HG02642 (cell line): Measurements from ENCODE around the gene ALKBH1.
"Not testable (repeated sequence)": the region's sequence is repeated elsewhere in the genome, so short reads cannot be mapped to it uniquely, and the experiment has no call there.

ENCODE experiments used
- ATAC-seq: cut with Tn5 transposase; IDR thresholded peaks from one replicate; pipeline ENCODE4 v1.9.1; 2021; ENCODE audit warnings: mild to moderate bottlenecking; ENCODE audit not compliant: unreplicated experiment, poor library complexity

ALKBH1 gene

DNA sequence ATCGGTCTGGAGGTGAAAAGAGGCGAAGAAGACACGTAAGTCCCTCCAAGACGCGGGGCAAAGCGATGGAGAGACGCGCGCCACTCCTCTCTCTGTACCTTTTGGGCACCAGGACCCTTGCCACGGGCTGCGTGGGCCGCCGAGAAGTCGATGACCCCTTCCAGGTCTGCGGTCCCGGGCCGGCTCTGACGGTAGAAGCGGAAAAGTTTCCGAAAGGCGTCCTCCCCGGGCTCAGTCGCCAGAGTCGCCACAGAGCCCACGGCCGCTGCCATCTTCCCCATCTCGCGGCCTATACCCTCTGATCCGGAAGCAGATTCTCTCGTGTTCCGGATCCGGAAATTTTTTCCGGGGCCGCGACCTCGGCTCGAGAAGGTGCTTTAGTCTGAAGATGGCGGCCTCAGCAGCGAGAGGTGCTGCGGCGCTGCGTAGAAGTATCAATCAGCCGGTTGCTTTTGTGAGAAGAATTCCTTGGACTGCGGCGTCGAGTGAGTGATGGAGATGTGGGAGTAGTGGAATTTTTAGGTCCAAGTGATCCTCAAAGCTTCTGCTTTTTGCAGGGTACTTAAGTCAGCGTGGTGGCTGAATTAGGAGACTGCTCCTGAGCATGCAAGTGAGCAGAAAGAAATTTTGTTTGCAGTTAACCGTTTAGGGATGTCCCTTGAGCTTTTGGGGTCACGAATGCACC, at the start of gene ALKBH1, which contains the start of gene SLIRP:
Gene ALKBH1 (minus strand): TSS at position 300 of the 685 bp plus-strand sequence. CDS start 19 bp downstream, at position 281.
Gene SLIRP (plus strand): TSS at position 380 of the 685 bp plus-strand sequence. CDS start 9 bp downstream, at position 389.
- ATAC-seq, result peak; percentile 98

DNA sequence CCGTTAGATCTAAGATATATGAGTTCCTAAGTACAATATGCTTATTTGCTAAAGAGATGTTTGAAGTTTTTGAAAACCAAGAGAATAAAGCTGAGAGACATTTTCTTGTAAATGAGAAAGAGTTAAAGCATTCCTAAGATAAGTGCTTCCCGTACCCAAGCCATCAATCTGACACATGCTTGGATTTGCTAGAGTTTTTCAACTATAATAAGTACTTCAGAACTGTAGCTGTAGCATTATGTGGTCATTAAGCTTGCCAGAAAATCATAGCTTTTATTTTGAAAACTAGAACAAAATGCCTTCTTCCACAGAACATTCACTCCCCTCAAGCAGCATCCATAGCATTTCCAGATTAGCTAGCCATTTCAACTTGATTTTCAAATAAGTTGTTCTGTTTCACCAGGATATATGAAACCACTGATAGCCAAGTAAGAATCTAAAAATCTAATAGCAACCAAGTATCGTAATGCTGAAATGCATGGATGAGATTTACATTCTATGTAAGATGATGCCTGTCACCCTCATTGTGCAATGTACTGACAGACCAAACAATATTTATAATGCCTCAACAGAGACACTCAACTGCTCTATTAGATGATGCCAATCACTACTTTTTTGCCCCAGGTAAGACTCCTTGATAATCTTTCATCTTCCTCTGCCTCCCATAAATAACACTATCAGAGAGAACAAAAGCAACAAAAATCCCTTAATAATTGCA, 45.1 kb upstream of the ALKBH1 start:
- no peak for ATAC-seq

DNA sequence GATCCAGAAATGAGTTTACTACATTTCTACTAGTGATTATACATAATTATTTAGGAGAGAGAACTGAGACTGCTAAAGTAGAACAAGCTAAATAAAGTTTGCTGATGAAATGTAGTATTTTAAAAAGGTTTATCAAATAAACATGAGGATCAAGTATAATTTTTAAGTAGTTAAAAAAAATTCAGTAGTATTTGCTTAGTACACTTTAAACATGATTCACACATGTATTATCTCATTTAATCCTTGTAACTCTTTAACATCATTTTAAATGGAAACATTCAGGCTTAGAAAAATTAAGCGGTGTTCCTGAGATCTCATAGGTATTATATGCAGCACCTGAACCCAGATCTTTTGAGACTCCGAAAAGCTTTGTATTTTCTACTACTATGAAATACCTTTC, 44.4 kb upstream of the ALKBH1 start:
- ATAC-seq, result no peak

DNA sequence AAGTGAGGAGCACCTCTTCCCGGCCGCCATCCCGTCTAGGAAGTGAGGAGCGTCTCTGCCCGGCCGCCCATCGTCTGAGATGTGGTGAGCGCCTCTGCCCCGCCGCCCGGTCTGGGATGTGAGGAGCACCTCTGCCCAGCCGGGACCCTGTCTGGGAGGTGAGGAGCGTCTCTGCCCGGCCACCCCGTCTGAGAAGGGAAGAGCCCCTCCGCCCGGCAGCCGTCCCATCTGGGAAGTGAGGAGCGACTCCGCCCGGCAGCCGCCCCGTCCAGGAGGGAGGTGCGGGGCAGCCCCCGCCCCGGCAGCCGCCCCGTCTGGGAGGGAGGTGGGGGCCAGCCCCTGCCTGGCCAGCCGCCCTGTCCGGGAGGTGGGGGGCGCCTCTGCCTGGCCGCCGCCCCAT, 39.6 kb upstream of the ALKBH1 start:
- ATAC-seq, result not testable (repeated sequence)

- ATAC-seq, result no peak
Observed at GRCh38 chr14:77746064-77746702, 38.4 kb upstream of the ALKBH1 start.

DNA sequence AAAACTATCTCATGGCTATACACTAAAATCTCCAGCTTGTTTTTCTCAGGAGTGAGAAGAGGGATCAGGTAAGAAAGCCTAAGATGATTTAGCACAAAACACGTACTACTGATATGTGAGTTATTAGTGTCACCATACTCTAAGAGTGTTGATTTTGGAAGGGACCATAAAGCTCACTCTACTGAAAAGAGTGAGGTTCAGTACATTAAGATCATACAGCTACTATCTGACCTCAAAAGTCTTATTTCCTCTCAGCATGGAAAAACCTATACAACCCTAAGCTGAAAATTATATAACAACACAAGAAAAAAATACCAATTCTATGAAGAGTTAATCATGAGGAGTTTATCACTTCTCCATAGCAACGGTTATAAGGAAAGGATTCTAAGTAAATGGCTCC, 33.6 kb upstream of the ALKBH1 start:
- no peak for ATAC-seq

- no peak for ATAC-seq
Observed at GRCh38 chr14:77738559-77739250, 30.9 kb upstream of the ALKBH1 start.

DNA sequence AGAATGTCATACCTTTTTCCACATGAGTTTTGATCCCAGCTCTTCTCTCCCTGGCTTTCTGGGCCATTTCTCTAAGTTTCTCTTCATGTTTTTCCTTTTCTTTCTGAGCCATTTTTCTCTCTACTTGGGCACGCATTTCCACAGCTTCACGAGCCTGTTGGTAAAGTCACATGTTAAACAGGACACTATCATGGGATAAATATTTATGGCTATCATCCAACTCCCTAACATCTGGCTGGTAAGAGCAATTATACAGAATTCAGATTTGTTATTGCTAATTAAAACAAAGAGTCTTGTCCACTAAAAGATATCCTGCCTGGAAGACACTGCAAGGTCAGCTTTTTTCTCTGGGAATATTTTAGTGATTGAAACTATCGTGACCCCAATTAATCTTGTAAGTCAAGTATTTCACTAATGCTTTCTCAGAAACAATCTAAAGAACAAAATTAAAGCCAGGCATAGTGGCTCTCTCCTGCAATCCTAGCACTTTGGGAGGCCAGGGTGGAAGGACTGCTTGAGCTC, 23.2 kb upstream of the ALKBH1 start:
- ATAC-seq, result no peak

GRCh38 chr14:77722301-77722700, 14.5 kb upstream of the ALKBH1 start:
- no peak for ATAC-seq

DNA sequence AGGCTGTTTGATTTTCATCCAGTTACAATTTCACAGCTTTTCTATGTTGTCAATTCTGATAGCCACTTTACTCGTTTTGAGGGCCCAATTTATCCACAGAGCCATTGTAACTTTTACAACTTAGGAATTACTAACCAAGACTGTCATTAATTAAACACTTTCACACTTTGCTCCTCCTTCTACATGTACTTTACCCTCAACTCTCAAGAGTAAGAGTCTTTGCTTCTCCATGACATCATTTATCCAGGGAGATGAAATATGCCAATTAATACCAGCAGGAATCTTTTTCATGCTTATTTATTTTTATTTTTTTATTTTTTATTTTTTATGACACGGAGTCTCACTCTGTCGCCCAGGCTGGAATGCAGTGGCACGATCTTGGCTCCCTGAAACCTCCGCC, 13.6 kb upstream of the ALKBH1 start:
- ATAC-seq, result no peak

DNA sequence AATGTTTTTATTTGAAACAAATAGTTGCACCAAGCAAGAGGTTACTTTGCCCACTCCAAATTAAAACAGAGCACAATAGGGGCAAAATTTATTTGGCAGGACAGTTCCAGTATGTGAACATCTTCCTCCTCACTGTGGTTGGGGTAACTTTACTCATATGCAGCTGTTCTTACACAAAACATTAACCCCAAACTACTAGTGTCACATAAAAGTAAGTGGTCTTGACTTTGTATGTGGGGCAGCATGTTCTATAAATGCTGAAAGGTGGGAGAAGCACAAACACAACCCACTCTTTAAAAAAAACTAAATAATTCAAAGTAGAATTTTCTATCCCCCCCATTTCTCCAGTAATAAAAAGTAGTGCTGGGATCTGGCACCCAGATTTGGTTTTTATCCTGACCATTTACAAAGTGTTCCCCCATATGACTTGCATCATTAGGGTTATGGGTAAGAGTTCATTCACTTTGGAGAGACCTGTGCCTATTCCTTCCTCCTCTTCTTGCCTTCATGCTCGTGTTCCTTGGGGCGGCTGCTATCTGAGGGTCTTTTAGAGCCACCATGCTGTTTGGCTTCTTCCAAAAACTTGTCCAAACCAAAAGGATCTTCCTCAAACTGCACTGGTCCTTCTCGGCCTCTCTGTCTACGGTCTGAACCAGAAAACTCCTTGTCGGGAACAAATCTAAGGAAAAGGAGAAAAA, 9.9 kb upstream of the ALKBH1 start:
- ATAC-seq, result no peak

DNA sequence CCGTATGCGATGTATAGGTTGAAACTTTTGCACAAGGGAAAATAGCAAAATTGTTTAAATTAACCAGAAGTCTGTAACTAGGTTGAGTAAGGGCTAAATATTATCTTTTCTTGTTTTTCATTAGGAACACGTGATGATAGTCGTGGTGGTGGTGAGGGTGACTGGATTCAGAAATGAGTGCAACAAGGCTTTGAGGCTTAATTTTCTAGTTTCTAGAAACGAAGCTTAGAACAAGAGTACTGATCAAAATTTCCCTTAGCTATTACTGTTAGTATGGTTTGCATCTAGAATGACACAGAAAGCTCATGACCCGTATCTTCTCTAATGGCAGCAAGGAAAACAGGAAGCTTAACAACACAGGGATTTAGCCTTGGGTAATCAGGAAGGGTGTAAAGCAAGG, 7.1 kb upstream of the ALKBH1 start:
- no peak for ATAC-seq

GRCh38 chr14:77710364-77710763, 2.5 kb upstream of the ALKBH1 start:
- no peak for ATAC-seq

DNA sequence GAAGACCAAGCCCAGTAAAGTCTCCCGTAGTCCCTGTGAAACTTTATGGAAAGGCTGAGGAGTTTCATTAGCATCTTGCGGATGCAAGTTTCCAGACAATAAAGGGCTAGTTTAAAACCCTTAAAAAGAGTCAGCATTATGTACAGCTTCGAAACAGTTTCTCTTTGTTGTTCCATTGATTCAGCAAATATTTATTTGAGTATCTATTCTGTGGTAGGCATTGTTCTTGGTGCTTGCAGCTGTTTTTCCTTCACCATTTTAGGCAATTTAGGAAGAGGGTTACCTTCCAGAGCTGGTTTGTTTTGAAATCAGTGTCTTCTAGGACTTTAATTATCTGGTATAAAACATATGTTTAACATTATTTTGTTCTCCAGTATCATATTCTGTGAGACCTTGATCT, 1.6 kb upstream of the ALKBH1 start:
- ATAC-seq, result no peak

GRCh38 chr14:77708749-77709148, 926 bp upstream of the ALKBH1 start:
- no peak for ATAC-seq

DNA sequence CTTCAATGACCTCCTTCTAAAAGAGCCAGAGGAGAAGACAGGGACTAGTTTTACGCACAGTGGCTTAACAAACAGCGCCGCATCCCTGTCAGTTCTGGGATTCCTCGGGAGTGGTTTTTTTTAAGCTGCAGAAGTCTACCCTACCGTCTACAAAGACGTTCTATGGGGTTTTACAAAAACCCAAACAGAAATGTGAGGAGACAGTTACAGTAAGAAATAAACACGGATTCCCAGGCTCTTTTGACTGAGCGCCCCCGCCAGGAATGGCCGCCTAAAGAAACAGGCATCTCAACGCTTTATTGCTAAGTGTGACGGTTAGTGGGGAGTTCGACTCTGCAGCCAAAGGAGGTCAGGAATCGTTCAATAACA, 484 bp downstream of the ALKBH1 start:
- ATAC-seq, result peak; percentile 30

- no peak for ATAC-seq
Observed at GRCh38 chr14:77691259-77691658, 16.6 kb downstream of the ALKBH1 start.

DNA sequence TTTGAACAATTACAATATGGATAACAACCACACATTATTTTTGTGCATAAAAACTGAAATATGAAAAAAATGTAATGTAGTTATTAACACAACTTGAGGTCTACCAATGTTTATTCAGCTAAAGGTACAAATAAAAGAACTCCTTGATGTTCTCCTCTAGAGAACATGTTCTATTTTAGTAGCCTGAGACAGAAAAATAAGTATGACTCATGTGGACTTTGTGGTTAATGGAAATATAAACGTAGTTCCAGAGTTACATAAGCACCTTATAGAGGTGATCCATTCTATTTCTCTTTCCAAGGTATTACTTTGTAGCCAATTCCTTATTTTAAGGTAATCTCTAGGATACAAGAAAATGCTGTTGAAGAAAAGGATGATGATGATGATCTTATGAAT, 25.7 kb downstream of the ALKBH1 start:
- ATAC-seq, result no peak

DNA sequence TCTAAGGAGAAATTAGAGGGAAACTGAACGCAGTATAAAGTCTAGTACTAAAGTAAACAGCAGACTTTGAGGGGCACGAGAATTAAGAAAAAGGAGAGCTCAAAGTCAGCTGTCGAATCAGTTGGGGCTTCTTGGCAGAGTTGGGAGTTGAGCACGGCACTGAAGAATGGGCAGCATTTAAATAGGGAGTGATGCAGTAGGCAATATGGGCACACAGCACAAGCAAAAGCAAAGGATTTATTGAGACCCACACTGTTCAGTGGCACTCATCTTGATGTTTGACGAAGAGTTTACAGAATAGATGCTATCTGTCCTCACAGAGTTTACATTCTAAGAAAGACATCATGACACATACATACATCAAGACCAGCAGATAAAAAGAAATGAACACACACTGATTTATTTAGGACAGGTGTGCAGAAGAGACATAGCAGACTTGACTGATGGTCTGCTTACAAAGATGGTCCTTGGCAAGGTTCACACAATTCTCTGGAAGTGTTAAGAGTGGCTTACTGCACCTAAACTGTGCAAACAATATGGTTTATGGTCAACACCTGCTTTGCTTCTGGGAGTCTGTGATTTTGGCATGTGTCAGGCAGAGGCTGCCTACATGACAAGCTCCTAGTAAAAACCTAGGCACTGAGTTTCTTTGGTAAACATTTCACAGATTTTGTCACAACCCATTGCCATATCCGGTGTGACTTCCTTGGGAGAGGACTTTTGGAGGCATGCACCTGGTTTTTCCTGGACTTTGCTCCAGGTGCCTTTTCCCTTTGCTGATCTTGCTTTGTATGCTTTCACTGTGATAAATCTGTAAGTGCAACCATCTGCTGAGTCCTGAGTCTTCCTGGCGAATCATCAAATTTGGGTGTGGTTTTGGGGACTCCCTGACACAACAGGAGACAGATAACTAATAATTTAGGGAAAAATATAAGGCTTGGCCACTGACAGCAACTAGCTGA, 26.3 kb downstream of the ALKBH1 start:
- no peak for ATAC-seq
